SU-DHL-6 (cell line): ENCODE results near the gene TRAPPC3L.

Experiments used
- H2AFZ ChIP-seq: fragments of 200-600 bp; sonication (generic); 2 replicates; pipeline ENCODE4 v1.6.1; 2014; ENCODE audit warnings: low read depth, mild to moderate bottlenecking, moderate library complexity, mixed read lengths, antibody characterized with exemption, low read length; ENCODE audit not compliant: severe bottlenecking
- H3F3A ChIP-seq: fragments of 200-600 bp; shearing (Covaris generic); 2 replicates; pipeline ENCODE4 v1.6.0; 2016; ENCODE audit warnings: antibody characterized with exemption, mild to moderate bottlenecking; ENCODE audit not compliant: insufficient read depth
- H3K27ac ChIP-seq: fragments of 200-600 bp; sonication (generic); 2 replicates; pipeline ENCODE4 v1.5.1; 2016; ENCODE audit warnings: low read depth, mild to moderate bottlenecking, low read length, moderate library complexity, mixed read lengths
- H3K27me3 ChIP-seq: fragments of 200-600 bp; sonication (generic), shearing (Covaris generic); 2 replicates; pipeline ENCODE4 v1.6.0; 2014; ENCODE audit warnings: mild to moderate bottlenecking, low read length
- H3K36me3 ChIP-seq: fragments of 200-600 bp; sonication (generic); 2 replicates; pipeline ENCODE4 v1.6.1; 2014; ENCODE audit warnings: mild to moderate bottlenecking, low read length, mixed read lengths
- H3K4me2 ChIP-seq: fragments of 300-600, 200-600 bp; shearing (Covaris generic), sonication (generic); 2 replicates; pipeline ENCODE4 v1.6.0; 2014; ENCODE audit warnings: low read length, low read depth, mild to moderate bottlenecking; ENCODE audit not compliant: poor library complexity, severe bottlenecking
- H3K4me3 ChIP-seq: fragments of 200-600 bp; sonication (generic); 2 replicates; pipeline ENCODE4 v1.5.1; 2014; ENCODE audit warnings: antibody characterized with exemption, low read length, mild to moderate bottlenecking, mixed read lengths; ENCODE audit not compliant: insufficient read depth, poor library complexity, severe bottlenecking
- H3K79me2 ChIP-seq: fragments of 200-600 bp; sonication (generic); 2 replicates; pipeline ENCODE4 v1.6.1; 2014; ENCODE audit warnings: mild to moderate bottlenecking, low read length, moderate library complexity; ENCODE audit not compliant: insufficient read depth
- H3K9ac ChIP-seq: fragments of 200-600 bp; sonication (generic); 2 replicates; pipeline ENCODE4 v1.7.0; 2014; ENCODE audit warnings: mild to moderate bottlenecking, low read length
- H3K9me2 ChIP-seq: fragments of 200-600 bp; sonication (generic); replicated peaks from 2 replicates; pipeline ENCODE4 v1.6.1; 2014; ENCODE audit warnings: low read length; ENCODE audit not compliant: insufficient read depth
- H3K9me3 ChIP-seq: fragments of 200-600 bp; sonication (generic); 2 replicates; pipeline ENCODE4 v1.6.1; 2014; ENCODE audit warnings: low read length, mixed read lengths; ENCODE audit not compliant: insufficient read depth
- H4K20me1 ChIP-seq: fragments of 200-600 bp; sonication (generic); 2 replicates; pipeline ENCODE4 v1.6.1; 2014; ENCODE audit warnings: low read depth, mild to moderate bottlenecking, antibody characterized with exemption, low read length, moderate library complexity, mixed read lengths
- CTCF ChIP-seq: fragments of 200-600 bp; sonication (generic); IDR thresholded peaks from one replicate; pipeline ENCODE4 v1.5.1; 2017; ENCODE audit warnings: antibody characterized with exemption, mild to moderate bottlenecking, low read length, moderate library complexity; ENCODE audit not compliant: insufficient read depth, poor library complexity, severe bottlenecking
- EZH2phosphoT487 ChIP-seq: fragments of 200-600 bp; sonication (generic), shearing (Covaris generic); conservative IDR thresholded peaks from 2 replicates; pipeline ENCODE4 v1.6.1; 2018; ENCODE audit warnings: mild to moderate bottlenecking, antibody characterized with exemption, low read length, moderate library complexity, mixed read lengths

The TRAPPC3L gene

GRCh38 chr6:116483616-116484015, 61.9 kb downstream of the TRAPPC3L start:
- Histone ChIP-seq H3K4me3 (no peak overlapping the region), H4K20me1 (no peaks in the 10 kb centered on the region), H3K27ac (no peak overlapping the region), H3K36me3 (no peaks in the 10 kb centered on the region), H3K27me3 (no peaks in the 10 kb centered on the region), H3K79me2 (no peaks in the 10 kb centered on the region), H3K9me3 (no peaks in the 10 kb centered on the region), H3K9ac (no peak overlapping the region), H2AFZ (no peak overlapping the region), H3F3A (no peaks in the 10 kb centered on the region), H3K9me2 (no peaks in the 10 kb centered on the region), H3K4me2 (no peak overlapping the region)
- TF ChIP-seq EZH2phosphoT487 (no peak), CTCF (no peak)

GRCh38 chr6:116482780-116483179, 62.7 kb downstream of the TRAPPC3L start:
- H3K9me3 ChIP-seq, result no peaks in the 10 kb centered on the region
- no peak overlapping the region for H3K4me2 ChIP-seq
- H3K36me3 ChIP-seq, result no peaks in the 10 kb centered on the region
- TF ChIP-seq CTCF (no peak), EZH2phosphoT487 (no peak)
- H3F3A ChIP-seq, result no peaks in the 10 kb centered on the region
- H3K79me2 ChIP-seq, result no peaks in the 10 kb centered on the region
- no peak overlapping the region for H2AFZ ChIP-seq
- H3K9ac ChIP-seq, result no peak overlapping the region
- no peaks in the 10 kb centered on the region for H4K20me1 ChIP-seq
- H3K4me3 ChIP-seq, result no peak overlapping the region
- no peaks in the 10 kb centered on the region for H3K9me2 ChIP-seq
- no peak overlapping the region for H3K27ac ChIP-seq
- H3K27me3 ChIP-seq, result no peaks in the 10 kb centered on the region

GRCh38 chr6:116476002-116476678, 69.3 kb downstream of the TRAPPC3L start:
- Histone ChIP-seq H3K27me3 (no peaks in the 10 kb centered on the region), H2AFZ (no peak overlapping the region), H3K36me3 (no peaks in the 10 kb centered on the region), H3K4me3 (no peak overlapping the region), H3K9me2 (no peaks in the 10 kb centered on the region), H3K9me3 (no peaks in the 10 kb centered on the region), H3K9ac (no peak overlapping the region), H3F3A (no peaks in the 10 kb centered on the region), H3K27ac (no peak overlapping the region), H4K20me1 (no peaks in the 10 kb centered on the region), H3K4me2 (no peak overlapping the region), H3K79me2 (no peaks in the 10 kb centered on the region)
- TF ChIP-seq CTCF, result no peak
- no peak for TF ChIP-seq EZH2phosphoT487
